EL (cell line): ENCODE results near the gene PSEN2.
"Not testable (repeated sequence)": the region's sequence is repeated elsewhere in the genome, so short reads cannot be mapped to it uniquely, and the experiment has no call there.

Source experiments
- DNase-seq: peaks from one replicate; pipeline ENCODE4 v3.0.0-alpha.2; 2016

PSEN2 gene

DNA sequence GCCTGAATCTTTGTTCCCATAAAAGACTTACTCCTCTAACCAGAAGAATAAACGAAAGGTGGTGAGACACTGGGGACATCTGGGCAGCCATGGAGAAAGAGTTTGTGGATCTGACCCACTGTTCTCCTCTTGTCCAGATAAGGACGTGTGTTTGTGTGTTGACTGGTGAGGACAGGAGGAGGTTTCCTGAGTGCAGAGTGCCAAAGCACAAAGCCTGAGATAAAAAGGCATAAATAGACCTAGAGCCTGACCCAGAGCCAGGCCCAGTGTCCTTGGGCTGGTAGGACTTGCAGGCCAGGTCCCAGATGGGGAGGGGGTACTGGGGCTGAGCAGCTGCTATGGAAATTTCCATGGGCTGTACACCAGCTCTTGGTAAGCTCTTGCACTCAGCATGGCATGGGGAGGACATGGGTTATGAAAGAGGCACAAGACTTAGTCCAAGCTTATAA lies 50.1 kb downstream of the PSEN2 start:
- no peak for DNase-seq

DNA sequence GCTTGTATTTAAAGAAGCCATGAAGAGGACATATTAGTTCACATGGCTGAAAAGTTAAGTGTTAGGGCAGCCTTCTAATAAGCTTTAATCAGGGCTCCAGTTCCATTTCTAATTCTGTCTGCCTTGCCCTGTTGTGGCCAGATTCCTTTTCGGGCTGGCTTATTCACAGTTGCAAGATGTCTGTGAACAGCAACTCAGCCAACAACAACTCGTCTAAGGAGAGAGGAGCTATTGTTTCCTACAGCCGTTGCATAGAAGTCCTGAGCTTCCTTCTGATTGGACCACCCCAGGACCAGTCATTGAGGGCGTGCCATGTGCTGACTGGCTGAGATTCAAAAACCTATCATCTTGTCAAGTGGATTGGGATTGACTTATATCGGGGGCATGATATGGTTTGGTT lies 51.1 kb downstream of the PSEN2 start:
- no peak for DNase-seq

DNA sequence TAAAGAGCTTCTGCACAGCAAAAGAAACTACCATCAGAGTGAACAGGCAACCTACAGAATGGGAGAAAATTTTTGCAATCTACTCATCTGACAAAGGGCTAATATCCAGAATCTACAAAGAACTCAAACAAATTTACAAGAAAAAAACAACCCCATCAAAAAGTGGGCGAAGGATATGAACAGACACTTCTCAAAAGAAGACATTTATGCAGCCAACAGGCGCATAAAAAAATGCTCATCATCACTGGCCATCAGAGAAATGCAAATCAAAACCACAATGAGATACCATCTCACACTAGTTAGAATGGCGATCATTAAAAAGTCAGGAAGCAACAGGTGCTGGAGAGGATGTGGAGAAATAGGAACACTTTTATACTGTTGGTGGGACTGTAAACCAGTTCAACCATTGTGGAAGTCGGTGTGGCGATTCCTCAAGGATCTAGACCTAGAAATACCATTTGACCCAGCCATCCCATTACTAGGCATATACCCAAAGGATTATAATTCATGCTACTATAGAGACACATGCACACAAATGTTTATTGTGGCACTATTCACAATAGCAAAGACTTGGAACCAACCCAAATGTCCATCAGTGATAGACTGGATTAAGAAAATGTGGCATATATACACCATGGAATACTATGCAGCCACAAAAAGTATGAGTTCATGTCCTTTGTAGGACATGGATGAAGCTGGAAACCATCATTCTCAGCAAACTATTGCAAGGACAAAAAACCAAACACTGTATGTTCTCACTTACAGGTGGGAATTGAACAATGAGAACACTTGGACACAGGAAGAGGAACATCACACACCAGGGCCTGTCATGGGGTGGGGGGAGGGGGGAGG lies 59.1 kb downstream of the PSEN2 start:
- not testable (repeated sequence) for DNase-seq

DNA sequence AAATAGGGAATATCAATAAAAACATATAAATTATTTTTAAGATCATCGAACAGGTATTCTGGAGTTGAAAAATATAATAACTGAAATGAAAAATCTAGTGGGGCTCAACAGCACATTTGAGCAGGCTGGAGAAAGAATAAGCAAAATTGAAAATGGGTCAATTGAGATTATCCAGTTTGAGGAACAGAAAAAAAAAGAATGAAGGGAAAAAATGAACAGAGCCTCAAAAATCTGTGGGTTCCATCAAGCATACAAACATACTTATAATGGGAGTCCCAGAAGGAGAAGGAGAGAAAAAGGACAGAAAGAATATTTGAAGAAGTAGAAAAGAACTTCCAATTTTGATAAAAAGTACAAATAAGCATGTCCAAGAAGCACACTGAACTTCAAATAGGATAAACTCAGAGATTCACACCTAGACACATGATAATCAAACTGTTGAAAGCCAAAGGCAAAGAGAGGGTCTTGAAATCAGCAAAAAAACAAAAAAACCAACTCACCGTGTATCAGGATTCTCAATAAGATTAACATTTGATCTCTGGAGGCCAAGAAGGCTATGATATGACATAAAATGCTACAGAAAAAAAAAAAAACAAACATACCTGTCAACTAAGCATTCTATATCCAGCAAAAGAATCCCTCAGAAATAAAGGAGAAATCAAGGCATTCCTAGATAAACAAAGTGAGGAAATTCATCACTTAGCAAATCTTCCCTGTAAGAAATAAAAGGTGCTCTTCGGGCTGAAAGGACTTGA lies 64.2 kb downstream of the PSEN2 start:
- no peak for DNase-seq

DNA sequence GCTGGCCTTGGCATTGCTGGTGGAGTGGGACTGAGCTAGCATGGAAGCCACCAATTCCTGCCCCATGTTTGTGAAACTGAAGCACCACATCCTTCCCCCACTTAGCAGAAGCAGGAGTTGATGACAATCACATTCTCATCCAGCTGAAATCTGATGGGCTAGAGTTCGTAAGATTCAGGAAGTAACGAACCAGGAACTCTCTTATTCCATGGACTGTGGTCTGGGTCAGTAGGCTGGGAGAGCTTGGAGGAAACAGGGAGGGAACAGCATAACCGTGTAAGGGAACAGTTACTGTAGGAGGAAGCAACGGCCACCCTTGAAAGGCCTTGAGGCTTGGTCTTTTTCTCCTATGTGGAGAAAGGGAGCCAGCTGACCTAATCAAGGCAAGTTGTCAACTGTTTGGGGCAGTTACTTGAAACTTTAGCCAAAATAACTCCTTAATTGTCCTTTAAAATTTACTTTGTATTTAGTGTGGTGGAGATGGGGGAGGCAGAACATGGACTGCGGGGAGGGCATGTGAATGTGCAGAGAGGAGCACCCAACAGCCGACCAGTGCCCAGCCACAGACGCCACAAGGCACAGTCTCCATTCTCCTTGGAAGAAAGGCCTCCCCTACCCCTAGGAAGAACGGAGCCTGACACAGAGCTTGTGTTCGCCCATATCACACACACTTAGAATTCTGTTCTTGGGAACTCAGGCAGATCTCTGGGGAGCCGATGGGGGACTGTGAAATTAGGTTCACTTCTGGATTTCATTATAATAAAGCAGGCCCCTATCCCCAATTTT lies 67.7 kb downstream of the PSEN2 start:
- no peak for DNase-seq

DNA sequence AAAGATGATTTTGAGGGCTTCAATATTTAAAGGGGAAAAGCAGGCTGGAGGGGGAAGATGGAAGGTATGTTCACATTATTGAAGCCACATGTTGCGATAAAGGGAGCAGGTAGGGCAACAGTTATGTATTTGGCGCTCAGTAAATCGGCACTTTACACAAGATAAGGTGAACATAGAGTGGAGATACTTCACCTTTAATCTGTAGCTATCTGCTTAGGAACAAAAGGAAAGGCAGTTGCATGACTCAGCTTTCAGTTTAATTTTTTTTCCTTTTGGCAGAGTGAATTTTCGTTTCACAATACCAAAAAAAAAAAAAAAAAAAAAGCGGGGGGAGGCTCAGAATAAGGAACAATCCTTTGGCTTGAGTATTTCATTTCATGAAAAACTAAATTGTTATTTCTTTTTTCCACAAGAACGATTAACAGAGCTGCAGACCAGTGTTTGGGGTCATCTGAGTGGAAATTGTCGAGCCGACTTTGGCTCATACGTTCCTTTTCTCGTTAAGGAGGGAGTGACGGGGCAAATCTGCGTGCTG lies 68.6 kb downstream of the PSEN2 start:
- DNase-seq: no peak

DNA sequence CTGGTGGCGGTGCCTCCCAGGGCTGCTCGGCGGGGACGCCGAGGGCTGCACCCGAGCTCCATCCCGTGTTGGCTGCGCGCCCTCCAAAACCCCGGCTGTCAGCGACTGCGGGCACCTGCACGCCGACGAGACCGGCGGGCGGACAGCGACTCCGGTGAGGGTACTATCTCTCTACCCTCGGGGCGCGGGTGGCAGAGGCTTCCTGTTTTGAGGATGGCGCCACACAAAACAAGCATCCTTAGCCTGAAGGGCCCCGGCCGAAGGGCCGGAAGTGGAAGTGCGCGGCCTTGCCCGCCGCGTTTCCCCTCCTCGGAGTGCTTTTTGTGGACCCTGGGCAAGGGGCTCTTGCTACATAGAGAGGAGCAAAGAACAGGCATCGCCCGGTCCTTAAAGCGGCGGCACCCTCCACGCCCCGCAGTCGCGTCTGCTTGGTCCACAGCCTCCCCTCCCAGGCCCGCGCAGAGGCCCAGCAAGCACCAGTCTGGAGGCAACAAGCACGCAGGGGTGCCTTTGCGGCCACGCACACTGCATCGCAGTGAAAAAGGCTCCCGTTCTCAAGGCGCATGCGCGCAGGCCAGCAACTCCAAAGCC lies 69.1 kb downstream of the PSEN2 start:
- peak; percentile 74 for DNase-seq

DNA sequence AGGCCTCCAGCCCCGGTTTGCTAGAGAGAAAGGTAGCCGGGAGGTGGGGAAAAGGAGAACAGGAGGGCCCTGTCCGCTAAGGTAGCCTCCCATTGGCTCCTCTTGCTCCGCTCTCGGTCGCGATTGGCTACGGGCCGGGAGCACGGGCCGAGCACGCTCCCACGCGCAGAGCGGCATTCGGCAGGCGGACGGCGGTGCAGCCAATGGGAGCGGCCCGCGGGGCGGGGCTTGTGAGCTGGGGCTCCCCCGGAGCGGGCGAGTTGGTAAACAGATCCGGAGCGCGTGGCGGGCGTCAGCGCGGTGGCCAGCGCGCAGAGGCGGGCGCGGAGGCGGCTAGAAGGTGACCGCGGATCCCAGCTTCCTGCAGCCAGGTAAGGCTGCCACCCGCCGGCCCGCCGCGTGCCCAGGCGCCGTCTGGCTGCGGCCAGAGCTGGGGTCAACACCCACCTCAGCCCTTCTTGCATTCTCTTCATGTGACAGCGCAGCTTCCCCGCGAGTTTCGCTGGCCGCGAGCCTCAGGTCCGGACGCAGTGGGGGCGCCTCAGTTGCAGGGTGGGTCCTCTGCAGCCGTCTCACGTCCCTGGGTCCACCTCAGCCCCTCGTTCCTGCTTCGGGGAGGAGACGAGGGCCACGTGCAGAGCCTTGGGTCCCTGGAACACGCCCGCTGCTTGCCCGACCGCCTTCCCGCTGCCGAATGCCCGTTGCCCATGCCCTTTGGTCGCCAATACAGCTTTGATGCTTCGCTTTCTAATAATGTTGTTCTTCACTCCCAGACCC lies 69.8 kb downstream of the PSEN2 start, which contains the start of gene COQ8A:
Gene COQ8A (plus strand): TSS at position 266 of the 777 bp plus-strand sequence. CDS start 21,092 bp downstream, outside the sequence.
- peak; percentile 100 for DNase-seq

DNA sequence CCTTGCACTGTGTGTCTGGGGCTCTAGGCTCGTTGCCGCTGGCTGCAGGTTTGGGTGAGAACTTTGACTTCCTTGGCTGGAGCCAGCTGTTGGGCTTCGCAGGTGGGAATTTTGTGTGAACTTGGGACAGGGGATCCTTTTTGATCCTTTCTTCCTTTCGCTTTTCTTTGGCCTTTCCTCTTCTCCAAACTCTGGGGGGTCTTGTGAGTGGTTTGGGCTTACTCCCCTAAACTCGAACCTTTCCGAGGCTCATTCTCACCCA lies 70.3 kb downstream of the PSEN2 start:
- no peak for DNase-seq

DNA sequence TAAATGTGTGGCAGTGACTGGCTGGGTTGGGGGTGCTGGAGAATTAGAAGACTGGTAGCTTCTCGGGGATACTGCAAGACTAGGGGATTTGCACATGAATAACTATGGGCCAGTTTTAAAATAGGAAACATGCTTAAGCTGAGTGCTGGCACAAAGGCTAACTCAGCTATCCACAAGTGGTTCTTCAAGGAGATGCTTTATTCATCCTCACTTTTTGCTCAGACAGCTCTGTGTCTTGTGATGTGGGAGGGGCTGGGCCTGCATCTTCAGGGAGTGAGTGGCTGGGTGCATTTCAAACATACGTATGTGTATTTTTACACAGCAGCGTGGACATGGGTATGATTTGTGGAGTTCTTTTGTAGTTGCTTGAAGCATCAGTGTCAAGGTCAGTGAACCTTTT lies 72.0 kb downstream of the PSEN2 start:
- no peak for DNase-seq

DNA sequence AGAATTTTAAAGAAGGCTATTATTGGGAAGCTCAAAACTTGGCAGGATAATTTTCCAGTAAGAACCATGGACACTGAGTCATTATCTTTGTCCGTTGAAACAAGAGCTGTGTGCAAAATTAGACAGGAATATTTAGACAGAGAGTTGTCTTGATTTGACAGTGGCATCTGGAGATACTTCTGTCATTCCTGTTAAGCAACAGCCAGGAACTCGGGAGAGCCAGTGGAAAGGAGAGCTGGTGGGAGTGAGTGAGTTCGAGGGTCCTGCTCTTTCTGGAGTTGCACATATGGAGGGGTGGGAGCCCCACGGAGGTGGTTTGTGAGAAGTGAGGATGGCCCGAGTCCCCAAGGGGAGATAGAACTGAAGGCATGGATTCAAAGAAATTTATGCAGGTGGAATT lies 72.7 kb downstream of the PSEN2 start:
- no peak for DNase-seq

DNA sequence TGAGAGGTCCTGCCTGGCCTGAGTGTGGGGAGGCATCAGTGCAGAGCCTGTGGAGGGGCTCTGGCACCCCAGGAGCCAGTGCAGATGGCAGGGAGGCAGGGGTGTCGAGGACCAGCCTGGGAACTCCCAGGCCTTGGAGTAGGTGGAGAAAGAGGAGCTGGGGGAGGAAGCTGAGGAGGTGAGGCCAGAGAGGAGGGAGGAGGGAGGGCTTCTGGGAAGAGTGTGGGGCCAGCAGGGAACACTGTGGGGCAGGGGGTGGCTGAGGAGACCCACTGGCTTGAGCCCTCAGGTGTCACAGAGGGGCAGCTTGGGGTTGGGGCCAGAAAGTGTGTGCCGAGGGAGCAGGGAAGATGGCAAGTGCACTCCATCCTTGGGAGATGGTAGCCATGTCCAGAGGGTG lies 73.5 kb downstream of the PSEN2 start:
- no peak for DNase-seq

DNA sequence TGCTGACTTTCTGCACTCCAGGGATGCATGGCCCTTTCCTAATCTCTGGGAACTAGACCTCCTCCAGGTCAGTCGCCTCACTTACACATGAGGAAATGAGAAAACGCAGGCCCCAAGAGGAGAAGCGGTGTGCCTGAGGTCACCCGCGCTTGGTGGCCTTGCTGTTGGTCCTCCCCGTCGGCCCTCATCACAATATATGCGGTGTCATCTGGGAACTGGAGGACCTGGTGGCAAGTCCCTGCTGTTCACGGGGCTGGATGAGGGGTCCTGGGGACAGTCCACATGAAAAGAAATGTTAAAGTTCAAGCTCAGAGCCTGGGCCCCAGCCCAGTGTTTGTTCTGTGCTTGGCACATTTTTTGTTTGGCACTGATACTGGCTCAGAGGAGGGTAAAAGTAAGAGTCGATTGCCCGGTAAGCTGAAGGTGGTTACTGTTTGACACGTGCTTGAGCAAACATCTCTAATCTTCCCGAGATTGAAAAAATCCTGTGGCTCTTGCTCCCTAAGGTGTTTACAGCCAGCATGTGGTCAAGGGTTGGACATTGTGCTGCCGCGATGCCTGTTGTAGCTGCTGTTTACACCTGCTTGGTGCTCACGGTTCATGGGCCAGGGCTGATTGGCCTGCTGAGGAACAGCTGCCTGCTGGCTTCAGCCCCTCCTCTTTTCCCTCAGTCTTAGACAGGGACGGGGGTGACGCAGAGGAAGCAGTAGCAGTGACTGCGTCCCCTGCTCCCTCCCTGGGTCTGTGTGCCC lies 74.9 kb downstream of the PSEN2 start:
- no peak for DNase-seq
